KBM-7 (cell line): Measurements from ENCODE around the gene G2E3.
A peak's percentile ranks its signal among the peaks of the same experiment; 100 is the strongest.
"Not testable (repeated sequence)": the region's sequence is repeated elsewhere in the genome, so short reads cannot be mapped to it uniquely, and the experiment has no call there.

Experiments
- DNase-seq: peaks from one replicate; pipeline ENCODE4 v3.0.0-alpha.2; 2015
- in situ Hi-C: fragments of 300-500 bp; cut with MboI; formaldehyde crosslinking; loops from 2 replicates; pipeline ENCODE4 v1.14.3; 2020; ENCODE audit warnings: low sequenced_read_pairs, low pct_unique_long_range_greater_than_20kb, mixed read lengths

The G2E3 gene

GRCh38 chr14:30638926-30639325, 80.0 kb downstream of the G2E3 start:
- no peak for DNase-seq
- in situ Hi-C loops = no loop called here

GRCh38 chr14:30641207-30641606, 82.2 kb downstream of the G2E3 start:
- no peak for DNase-seq
- in situ Hi-C loops = no loop called here

GRCh38 chr14:30644462-30644861, 85.5 kb downstream of the G2E3 start:
- in situ Hi-C loops = not testable (repeated sequence)

GRCh38 chr14:30645600-30645999, 86.6 kb downstream of the G2E3 start:
- in situ Hi-C loops = no loop called here
- no peak for DNase-seq

More at GRCh38 chr14:30644462-30644861, 85.5 kb downstream of the G2E3 start:
- not testable (repeated sequence) for DNase-seq

- in situ Hi-C loops = no loop called here
Measured at GRCh38 chr14:30648471-30648870, 89.5 kb downstream of the G2E3 start.

GRCh38 chr14:30651937-30652336, 93.0 kb downstream of the G2E3 start:
- in situ Hi-C loops = loop anchor here (25.0 kb wide), 1 partner anchor 235 kb away; no protein-coding TSS in a partner anchor
- no peak for DNase-seq

More at GRCh38 chr14:30648471-30648870, 89.5 kb downstream of the G2E3 start:
- DNase-seq = no peak

GRCh38 chr14:30655124-30655523, 96.2 kb downstream of the G2E3 start:
- DNase-seq = no peak
- in situ Hi-C loops = loop anchor here (25.0 kb wide), 1 partner anchor 232 kb away; no protein-coding TSS in a partner anchor

GRCh38 chr14:30655658-30656057, 96.7 kb downstream of the G2E3 start:
- in situ Hi-C loops = loop anchor here (25.0 kb wide), 1 partner anchor 232 kb away; no protein-coding TSS in a partner anchor
- DNase-seq = no peak

GRCh38 chr14:30656190-30656632, 97.3 kb downstream of the G2E3 start:
- DNase-seq = peak; percentile 42
- in situ Hi-C loops = loop anchor here (25.0 kb wide), 1 partner anchor 231 kb away; no protein-coding TSS in a partner anchor

- DNase-seq = no peak
- in situ Hi-C loops = loop anchor here (25.0 kb wide), 1 partner anchor 230 kb away; no protein-coding TSS in a partner anchor
Measured at GRCh38 chr14:30657050-30657449, 98.1 kb downstream of the G2E3 start.

GRCh38 chr14:30657606-30658163, 98.7 kb downstream of the G2E3 start:
- in situ Hi-C loops = loop anchor here (25.0 kb wide), 1 partner anchor 230 kb away; no protein-coding TSS in a partner anchor
- DNase-seq = peak; percentile 9

- no peak for DNase-seq
- in situ Hi-C loops = loop anchor here (25.0 kb wide), 1 partner anchor 229 kb away; no protein-coding TSS in a partner anchor
Measured at GRCh38 chr14:30658645-30659044, 99.7 kb downstream of the G2E3 start.

GRCh38 chr14:30669594-30669993, 110.6 kb downstream of the G2E3 start:
- in situ Hi-C loops = loop anchor here (25.0 kb wide), 1 partner anchor 218 kb away; no protein-coding TSS in a partner anchor
- DNase-seq = no peak
